ENCODE measurements around the gene FAM199X.
A peak's percentile ranks its signal among the peaks of the same experiment; 100 is the strongest.

The FAM199X gene

GRCh38 chrX:104165894-104166734, at the start of gene FAM199X:
Gene FAM199X (plus strand): TSS chrX:104166453. CDS start chrX:104166786, 333 bp downstream.
- peak; percentile 70 for DNase-seq

- no peak for DNase-seq
These were observed 48.5 kb upstream of the FAM199X start for GRCh38 chrX:104117759-104118158.

DNA sequence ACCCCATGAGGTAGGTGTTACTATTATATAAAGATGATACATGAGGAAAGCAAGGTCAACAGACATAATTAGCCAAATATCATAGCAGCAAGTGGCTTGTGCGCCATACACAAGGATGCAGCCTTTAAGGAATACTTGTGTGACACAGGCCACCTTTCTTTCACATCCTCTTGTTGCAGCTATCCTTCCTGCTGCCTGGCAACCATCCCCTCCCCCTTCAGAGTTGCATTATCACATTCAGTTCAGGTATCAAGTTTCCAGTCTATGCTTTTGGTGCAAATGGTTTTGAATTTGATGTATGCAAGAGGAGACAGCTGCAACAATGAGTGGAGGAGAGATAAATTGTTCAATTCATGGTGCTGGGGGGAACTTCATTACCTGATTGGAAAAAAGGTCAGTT, 47.5 kb upstream of the FAM199X start:
- DNase-seq: no peak

DNA sequence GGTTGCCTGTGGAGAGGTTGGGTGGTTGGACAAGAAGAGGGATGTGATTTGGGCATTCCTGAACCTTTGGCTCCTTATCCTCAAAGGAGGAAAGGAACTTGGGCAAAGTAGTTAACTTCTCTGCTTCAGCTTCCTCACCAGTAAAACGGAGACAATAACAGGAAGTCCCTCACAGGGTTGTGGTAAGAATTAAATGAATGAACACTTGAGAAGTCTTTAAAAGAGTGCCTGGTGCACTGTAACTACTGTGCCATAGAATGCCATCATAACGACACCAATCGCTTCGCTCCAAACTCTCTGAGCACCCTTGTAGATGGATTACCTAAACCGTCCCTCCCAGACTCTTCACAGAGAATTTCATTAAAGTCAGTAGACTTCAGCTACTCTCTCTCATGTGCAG, 43.4 kb upstream of the FAM199X start:
- DNase-seq: no peak

DNA sequence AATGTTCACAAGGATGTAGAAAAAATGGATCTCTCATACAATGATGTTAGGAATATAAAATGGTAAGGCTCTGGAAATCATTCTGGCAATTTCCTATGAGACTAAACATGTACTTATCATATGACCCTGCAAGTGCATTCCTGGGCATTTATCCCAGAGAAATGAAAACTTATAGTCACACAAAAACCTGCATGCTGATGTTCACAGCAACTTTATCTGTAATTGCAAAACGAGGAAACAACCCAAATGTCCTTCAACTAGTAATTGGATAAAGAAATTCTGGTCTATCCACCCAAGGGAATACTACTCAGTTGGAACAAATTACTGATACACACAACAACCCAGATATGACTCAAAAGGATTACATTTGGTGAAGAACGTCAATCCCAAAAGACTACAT, 39.4 kb upstream of the FAM199X start:
- no peak for DNase-seq

DNA sequence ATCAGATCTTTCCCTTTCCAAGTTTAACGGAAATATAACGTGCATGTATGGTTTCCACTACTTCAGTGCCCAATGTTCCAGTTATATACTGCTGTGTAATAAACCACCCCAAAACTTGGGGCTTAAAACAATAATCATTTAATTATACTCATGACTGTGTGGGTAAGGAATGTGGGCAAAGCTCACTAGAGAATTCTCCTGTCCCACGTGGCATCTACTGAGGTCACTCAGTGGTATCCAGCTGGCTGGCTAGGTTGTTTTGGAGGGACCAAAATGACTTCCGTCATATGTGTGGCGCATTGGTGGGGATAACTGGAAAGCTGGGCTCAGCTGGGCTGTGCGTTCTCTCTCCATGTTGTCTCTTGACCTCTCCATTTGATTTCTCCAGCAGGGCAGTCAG, 35.4 kb upstream of the FAM199X start:
- DNase-seq: no peak

GRCh38 chrX:104134583-104135261, 31.5 kb upstream of the FAM199X start:
- DNase-seq: no peak

GRCh38 chrX:104135677-104136076, 30.6 kb upstream of the FAM199X start:
- no peak for DNase-seq

GRCh38 chrX:104136241-104137019, 29.8 kb upstream of the FAM199X start:
- DNase-seq: peak; percentile 3

- no peak for DNase-seq
These were observed 28.8 kb upstream of the FAM199X start for GRCh38 chrX:104137496-104137895.

GRCh38 chrX:104141087-104141760, 25.0 kb upstream of the FAM199X start:
- DNase-seq: no peak

- no peak for DNase-seq
These were observed 15.2 kb upstream of the FAM199X start for GRCh38 chrX:104151037-104151436.

DNA sequence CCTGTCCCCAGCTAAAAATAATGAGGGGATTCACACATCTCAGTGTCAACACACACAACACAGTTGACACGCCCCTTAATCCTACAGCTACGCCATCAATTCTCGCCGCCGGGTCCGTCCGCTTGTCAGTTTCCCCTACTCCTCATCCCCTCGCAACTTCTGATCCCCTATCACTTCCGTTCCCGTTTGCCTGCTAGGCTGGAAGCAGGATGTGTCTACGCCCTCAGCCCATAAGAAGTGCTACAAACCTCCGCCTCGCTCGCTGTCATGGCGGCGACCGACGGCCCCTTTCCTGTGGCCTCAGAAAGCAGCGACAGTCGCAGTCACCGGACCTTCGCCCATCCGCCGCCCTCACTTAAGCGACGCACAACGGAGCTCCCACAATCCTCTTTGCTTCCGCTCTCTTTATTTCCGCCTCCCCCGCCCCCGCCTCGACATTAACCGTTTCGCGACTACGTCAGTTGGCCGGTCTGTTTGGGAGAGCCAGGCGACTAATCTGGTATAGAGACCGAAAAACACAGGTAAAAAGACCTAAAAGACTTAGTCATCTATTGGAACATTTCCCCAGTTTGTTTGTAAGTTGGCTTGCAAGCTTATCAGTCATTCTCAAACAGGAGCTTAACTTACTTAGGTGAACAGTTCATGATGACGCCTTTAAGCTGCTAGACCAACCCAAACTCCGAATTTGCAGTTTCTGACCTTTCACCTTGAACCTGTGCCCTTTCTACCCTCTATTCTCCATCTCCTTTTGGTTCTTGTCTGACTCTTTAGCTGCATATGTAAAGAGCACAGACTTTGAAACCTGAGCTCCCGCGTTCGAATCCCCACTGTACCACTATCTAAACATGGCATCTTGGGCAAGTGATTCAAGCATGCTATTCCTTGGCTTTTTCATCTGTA, 9.4 kb upstream of the FAM199X start, which contains the start of gene SLC25A53:
SLC25A53 (minus strand) TSS at position 380 of the 900 bp plus-strand sequence. CDS start 51,752 bp downstream, outside the sequence.
- DNase-seq: peak; percentile 2

DNA sequence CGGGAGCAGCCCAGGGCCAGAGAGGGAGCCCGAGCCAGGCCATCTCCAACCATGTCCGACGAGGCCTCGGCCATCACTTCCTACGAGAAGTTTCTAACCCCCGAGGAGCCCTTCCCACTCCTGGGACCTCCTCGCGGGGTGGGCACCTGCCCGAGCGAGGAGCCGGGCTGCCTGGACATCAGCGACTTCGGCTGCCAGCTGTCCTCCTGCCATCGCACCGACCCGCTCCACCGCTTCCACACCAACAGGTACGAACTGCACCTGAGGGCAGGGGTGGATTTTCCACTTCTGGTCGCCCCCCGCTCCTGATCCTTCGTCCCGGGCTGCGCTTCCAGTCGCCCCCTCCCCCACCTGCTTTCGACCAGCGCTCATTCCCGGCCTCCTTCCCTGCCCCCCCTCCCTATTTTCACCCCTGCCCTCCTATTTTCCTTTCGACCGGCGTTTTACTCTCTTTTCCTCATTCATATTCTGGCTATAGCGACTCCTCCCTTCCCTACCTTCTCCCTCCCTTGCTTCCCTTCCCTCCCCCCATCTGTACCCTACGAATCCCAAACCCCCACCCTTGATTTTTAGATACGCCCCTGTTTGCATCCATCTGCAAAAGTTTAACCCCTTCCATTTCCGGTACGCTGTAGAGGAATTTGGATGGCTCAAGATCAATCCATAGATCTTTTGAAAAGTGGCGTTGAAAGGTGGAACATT, 633 bp downstream of the FAM199X start:
- DNase-seq: no peak

DNA sequence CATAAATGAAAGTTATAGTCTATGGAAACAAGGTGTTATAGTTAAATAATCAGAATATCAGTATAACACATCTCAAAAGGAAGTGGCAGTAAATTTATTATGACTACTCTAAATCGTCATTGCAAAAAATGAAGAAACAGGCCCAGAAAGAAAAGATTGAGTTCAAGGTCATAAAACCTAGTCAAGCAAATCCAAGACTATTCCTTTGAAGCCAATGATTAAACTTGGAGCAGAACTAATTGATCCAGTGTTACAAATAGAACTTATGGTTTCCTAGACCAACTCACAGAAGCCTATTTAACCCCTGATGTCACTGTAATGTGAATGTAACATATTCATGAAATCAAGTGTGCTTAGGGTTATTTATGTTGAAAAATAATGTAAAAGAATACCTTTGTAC, 1.9 kb downstream of the FAM199X start:
- no peak for DNase-seq

GRCh38 chrX:104172121-104172520, 5.9 kb downstream of the FAM199X start:
- DNase-seq: no peak

DNA sequence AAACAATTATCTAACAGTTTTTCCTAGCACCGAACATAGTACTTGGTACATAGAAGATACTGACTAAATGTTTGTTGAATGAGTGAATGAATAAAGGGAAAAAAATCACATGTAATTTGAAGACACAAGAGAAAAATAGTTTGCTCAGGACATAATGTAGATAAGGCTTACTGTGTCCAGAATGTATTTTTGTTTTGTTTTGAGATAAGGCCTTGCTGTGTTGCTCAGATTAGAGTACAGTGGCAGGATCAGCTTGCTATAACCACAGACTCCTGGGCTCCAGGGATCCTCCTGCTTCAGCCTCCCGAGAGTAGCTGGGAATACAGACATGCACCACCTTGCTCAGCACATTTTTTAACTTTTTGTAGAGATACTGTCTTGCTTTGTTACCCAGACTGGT, 6.5 kb downstream of the FAM199X start:
- DNase-seq: no peak

DNA sequence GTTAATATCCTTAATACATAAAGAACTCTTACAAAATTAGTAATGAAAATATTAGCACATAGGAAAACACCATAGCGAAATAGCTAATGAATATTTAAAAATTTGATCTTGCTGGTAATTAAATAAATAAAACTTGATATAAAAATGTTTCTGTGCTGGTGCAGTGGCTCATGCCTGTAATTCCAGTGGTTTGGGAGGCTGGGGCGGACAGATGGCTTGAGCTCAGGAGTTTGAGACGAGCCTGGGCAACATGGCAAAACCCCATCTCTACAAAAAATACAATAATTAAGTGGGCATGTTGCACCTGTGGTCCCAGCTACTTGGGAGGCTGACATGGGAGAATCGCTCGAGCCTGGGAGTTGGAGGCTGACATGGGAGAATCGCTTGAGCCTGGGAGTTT, 7.6 kb downstream of the FAM199X start:
- DNase-seq: no peak

- DNase-seq: no peak
These were observed 17.4 kb downstream of the FAM199X start for GRCh38 chrX:104183685-104184084.

GRCh38 chrX:104187931-104188330, 21.7 kb downstream of the FAM199X start:
- no peak for DNase-seq

DNA sequence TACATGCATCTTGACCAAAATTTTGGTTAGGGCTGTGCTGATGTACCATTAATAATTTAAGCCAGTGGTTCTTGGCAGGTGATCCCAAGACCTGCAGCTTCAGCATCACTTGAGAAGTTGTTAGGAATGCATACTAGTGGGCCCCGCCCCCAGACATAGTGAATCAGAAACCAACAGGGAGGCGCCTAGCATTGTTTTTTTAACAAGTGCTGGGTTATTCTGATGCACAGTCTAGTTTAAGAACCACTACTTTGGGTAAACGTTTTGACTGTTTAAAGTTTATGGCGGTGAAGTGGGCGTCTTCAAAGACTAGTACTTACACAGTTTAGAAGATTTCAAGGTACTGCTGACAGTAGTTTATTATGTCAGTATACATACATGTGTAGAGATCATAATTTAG, 23.6 kb downstream of the FAM199X start:
- no peak for DNase-seq

Measured in GOT3 (cell line).